NOMO-1 treated with dmso at 0.1 percent for 144 hours (cell line): ENCODE results near the gene NOX4.
"Not testable (repeated sequence)": the region's sequence is repeated elsewhere in the genome, so short reads cannot be mapped to it uniquely, and the experiment has no call there.

ENCODE experiments used
- DNase-seq: peaks from one replicate; lab custom pipeline; 2025; ENCODE audit not compliant: unreplicated experiment; lab: John Stamatoyannopoulos, UW

NOX4 gene

DNA sequence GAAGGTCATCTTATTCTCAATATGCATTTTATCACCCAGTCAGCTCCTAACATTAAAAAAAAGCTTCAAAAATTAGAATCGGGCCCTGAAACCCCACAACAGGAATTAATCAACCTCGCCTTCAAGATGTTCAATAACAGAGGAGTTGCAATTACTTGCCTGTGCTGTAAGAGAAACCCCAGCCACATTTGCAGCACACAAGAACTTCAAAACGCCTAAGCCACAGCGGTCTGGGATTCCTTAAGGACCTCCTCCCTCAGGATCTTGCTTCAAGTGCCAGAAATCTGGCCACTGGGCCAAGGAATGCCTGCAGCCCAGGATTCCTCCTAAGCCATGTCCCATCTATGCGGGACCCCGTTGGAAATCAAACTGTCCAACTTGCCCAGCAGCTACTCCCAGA lies 108.2 kb downstream of the NOX4 start:
- not testable (repeated sequence) for DNase-seq

DNA sequence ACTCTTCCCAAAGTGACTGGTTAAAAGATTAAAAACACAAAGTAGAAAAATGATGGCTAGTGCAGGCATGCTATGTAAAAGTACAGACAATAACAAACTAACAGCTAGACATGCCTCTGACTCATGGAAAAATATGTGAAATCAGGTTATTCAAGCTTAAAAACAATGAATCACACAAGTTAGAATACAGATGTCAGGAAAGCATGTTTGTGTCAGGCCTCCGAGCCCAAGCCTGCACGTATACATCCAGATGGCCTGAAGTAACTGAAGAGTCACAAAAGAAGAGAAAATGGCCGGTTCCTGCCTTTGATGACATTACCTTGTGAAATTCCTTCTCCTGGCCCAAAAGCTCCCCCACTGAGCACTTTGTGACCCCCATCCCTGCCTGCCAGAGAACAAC lies 110.1 kb downstream of the NOX4 start:
- no peak for DNase-seq

DNA sequence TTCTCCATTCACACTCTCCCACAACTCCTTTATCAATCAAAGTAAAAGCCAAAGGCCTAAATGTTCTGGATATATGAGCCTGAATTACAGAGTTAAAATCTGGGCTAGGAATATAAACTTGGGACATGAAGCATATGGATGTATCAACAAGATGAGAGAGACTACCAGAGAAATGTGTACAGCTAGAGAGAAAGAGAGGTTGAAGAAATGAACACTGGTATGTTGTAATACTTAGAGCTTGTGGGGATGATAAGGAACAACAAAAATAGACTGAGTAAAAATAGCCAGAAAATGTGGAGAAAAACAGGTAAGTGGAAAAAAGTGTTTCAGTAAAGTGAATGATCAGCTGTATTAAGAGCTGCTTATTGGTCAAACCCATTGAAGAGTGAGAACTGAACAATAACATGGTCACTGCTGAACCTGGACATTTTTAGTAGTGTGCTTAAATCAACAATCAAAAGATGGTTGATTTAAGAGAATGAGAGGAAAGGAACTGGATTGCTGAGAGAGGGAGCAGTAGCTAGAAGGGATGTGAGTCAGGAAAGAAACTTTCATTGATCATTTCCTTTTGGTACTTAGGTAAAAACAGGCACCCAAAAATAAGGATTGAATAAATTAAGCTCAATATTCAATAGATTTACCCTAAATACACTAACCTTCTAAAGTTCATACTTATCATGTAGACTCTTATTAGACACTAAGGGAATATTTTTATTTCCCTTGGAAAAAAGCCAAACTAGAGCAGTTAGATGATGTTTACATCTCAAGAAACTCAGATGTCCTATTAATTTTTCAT lies 111.0 kb downstream of the NOX4 start:
- not testable (repeated sequence) for DNase-seq

DNA sequence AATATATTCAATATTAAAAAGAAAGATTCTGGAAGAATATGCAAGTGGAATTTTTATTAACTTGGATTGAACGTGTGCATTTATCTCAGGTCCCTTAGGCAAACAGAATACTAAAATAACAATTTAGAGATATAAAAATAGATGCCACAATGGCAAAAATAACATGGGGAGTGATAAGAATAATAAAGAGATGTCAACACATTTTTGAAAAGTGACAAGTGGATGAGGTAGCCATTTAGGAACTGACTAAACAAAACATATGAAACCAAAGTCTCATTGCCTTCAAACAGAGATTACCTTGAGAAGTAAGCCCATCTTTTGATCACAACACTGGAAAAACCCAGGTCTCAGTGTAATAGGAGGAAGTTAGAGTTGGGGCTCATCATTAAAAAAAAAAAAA lies 112.2 kb downstream of the NOX4 start:
- not testable (repeated sequence) for DNase-seq

DNA sequence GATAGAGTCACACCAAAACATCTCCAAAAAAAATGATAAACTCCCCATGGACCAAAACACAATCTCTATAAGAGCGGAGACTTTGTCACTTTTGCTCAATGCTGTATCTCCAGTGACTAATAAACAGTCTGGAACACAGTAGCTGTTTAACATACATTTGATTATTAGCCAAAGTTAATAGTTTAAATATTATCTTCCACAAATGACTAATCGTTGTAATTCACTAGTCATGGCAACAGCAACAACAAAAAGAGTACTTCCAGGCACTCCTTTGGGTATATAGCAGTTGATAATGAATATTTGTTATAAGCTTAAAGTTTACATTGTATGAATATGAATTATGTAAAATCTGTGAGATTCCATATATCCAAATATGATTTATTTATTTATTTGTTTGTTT lies 121.8 kb downstream of the NOX4 start:
- not testable (repeated sequence) for DNase-seq

DNA sequence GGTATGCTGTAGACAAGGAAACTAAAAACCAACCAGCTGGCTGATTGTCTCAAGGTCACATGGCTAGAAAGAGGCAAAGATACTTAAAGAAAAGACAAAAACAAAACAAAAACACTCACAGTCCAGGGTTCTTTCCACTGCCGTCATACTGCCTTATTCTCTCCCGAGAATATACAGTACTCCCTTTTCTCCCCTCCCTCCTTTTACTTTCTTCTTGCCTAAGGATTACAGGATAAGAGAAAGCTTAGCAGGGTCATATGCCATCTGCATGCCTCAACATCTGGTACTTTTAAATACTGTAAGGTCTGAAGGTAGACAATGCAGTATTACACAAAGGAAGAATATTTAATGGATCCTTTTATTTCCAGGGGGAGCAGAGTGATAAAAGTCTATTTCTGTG lies 126.3 kb downstream of the NOX4 start:
- not testable (repeated sequence) for DNase-seq

DNA sequence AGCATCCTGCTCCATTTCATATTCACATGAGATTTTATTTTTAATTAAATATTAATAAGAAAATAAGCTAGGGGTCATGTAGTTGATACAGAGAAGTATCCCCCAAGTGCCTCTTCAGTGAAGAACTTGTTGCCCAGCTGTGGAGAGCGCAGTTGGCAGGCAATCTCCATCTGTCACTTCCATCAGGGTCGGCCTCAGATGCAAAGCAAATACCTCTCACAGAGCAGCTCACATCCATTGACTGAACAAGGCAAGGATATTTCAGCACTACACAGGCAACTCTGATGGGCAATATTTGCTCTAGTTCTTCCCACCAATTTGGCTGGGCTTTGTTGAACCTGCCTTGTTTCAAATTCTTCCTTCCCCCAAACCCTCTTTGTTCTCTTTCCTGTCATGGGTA lies 129.4 kb downstream of the NOX4 start:
- DNase-seq = no peak

DNA sequence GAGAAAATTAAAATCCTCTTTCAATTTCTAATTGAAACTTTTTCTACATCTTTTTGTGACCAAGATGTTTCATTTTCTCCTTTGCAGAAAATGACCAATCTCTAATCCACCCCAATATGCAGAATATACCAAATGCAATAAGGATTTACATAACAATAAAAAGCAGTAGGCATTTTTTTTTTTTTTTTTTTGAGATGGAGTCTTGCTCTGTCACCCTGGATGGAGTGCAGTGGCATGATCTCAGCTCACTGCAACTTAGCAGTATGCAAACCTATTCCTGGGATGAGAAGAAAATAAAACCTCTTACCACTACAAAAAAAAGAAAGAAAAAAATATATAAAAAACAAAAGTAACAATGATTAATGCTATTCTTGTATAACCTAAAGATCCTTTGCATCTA lies 132.0 kb downstream of the NOX4 start:
- not testable (repeated sequence) for DNase-seq

DNA sequence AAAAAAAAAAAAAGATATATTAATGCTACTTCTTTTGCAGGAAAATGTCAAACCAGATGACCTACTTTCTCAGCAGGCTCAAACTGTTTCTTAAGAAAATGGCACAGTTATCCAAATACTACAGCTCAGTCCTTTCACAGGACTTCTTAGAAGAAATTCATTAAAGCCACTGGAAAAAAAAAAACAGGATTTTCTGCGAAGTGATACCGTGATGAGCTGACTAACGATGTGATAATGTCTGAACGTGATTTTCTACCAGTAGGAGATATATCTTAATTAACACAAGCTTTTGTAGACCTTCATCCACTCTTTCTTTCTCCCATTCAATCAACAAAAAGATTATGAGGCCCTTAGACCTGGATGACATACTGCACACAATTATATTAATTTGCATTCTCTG lies 132.4 kb downstream of the NOX4 start:
- no peak for DNase-seq

DNA sequence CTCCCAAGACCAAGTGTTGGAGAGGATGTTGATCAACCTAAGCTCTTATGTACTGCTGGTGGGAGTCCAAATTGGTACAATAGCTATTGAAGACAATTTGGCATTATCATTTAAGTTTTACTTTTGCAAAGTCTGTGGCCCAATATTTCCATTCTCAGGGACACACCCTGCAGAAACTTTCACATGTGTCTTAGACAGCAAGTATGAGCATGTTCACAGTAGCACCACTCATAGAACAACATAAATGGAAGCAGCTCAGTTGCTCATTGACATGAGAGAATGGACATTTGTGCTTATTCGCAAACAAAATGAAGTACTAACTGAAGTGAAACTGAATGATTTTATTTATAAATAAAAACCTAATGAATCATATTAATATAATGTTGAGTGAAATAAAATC lies 135.5 kb downstream of the NOX4 start:
- DNase-seq = no peak

DNA sequence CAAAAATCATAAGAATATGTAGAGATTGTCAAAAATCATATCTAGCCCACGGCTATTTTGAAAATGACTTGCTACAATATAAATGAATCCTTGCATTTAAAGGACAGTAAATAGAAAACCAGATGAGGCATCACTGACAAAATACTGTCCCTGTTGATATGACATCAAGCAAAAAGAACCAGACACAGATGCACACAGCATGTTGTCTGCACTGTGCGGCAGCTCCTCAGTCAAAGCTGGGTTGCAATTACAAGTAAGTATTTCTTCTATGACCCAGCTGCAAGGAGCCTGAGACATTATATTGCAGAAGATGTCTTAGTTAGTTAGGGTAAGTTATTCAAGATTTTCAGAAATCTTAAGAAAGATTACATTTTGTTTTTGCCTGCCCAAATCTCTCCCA lies 136.7 kb downstream of the NOX4 start:
- not testable (repeated sequence) for DNase-seq

DNA sequence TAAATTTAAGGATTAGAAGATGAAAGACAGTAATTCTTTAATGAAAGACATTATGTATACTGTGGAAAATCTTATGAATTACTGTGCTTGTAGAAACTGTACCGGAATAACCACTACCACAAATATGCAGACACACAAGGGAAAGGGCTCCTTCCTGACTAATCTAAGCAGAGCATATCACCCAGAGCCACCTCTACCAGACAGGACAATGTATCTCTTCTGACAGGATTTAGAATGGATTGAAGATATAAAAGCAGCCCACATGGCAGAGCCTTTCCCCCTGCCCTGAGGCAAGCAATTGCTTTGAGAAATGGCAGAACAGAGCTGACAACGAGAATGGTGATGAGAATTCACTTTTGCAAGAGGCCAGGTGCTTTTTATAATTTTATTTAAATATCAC lies 144.1 kb downstream of the NOX4 start:
- DNase-seq = no peak

DNA sequence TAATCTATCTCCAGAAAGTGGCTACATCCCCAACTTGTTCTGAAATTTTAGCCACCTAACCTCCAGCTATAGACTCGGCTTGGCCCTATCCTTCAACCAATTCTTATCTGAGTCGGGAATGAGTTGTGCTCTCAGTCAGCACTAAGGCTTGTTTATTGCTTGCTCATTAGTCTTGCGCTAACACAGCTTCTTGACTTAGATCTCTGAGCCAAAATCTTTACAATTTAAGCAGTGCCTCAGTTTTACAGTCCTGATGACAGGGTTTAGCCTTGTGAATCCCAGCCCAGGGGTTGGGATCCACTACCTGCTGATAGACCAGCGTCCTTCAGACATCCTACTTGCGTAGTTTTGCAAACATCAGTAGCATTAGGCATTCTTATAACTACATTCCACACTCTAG lies 144.6 kb downstream of the NOX4 start:
- no peak for DNase-seq

DNA sequence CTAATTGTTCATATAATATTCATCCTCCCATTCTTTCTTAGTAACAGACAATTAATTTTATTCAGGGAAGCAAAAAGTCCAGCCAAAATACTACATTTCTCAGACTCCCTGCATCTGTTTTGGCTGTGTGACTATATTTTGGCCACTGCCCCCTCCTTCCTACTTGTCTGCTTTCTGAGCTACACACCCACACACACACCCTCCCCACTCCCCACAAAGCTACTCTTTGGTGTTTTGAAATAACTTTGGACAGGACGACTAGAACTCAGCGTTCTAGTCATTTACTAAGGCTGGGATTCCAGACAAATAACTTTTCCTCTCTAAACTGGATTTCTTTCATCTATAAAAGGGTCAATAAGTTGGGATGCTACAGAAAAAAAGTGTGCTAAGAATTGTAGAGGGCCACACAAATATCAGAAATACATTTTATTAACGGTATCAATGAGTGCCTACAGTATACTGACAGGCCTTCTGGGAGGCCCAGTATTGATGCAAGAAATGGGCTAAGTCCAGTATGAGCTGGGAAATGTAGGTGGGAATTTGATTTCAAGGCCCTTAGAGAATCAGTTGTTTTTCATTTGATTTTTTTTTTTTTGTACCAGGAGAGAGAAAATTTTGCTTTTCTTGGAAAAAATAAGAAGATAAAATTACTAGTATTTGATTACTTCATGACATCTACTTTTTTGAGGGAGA lies 148.1 kb downstream of the NOX4 start:
- DNase-seq = not testable (repeated sequence)

DNA sequence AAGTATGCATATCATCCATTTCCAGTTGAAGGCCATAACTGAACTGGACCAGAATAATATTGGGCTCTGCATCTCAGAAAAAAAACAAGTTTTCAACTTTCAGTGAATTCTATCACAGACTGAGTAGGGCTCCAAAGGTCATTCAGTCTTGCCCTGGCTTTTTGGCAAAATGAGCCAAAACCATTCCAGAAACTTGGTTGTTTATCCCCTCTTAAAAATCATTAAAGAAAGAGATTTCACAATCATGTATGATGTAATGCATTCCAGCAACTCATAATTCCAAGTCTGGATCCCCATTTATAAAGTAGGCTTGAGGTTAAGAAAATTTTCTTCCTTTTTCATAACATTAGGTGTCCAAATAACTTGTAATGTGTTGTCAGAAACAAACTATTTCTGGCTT lies 150.7 kb downstream of the NOX4 start:
- DNase-seq = not testable (repeated sequence)

DNA sequence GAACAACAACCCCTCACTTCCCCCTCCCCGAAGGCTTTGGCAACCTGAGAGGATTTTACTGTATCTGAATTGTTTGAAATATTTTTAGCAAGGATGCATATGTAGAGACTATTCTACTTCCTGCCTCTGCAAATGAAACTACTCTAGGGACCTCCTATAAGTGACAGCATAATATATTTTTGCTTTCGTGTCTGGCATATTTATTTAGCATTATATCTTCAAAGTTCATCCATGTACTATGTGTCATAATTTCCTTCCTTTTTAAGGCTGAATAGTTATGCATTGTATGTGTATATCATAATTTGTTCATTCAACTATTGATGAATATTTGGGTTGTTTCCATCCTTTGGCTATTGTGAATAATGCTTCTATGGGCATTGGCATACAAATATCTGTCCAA lies 153.1 kb downstream of the NOX4 start:
- not testable (repeated sequence) for DNase-seq

DNA sequence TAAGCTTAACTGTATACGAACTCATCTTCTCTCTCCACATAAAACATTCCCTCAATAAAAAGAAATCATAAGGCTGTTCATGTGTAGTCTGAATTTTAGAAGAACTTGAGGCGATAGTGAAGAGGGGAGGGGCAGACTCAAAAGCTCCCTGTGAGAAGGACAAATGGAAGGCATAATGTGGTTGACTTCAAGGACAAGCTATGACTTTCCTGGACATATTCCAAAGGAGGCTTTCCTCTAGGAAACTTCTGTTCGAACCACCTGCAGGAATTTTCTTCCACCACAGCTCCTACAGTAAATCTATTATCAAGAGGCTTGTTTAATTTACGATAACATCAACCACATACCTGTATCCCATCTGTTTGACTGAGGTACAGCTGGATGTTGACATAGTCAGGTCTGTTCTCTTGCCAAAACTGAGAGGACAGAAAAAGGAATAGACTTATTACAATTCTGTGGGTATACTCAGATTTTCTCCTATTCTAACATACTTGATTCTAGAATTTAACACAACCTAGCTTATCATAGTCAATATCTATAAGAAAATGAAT lies 154.0 kb downstream of the NOX4 start:
- DNase-seq = not testable (repeated sequence)

DNA sequence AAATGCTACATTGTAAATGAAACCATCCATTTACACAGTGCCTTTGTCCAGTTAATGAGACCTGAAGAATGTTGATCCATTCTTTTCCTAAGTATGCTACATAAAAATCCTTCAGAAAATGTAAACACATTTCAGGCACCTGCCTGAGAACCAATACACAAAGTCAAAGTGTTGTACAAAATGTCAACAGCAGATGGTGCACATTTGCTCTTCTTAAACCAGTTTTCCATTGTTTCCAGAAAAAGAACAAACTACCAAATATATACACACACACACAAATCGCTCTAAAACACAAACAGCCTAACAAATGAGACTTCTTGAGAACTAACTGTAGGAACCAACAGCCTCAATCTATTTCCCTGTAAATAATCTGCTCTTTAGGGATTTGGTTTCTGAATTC lies 157.5 kb downstream of the NOX4 start:
- DNase-seq = not testable (repeated sequence)

DNA sequence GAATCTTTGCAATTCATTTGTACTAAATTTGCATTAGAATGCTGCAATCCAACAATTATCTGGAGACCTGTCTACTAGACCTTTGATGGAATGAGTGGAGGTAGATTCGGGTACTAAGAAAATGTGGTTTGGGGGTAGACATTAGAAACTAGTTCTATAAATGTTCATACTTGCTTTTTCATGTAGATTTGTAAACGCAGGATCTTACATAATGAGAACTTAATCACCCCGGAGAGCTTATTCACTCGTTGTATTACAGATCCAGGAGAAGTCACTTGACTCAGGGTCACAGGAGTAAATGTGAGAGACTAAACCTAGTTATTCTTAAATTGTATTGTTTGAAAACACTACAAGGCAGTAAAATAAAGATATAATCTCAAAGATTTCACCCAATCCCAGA lies 159.2 kb downstream of the NOX4 start:
- not testable (repeated sequence) for DNase-seq

DNA sequence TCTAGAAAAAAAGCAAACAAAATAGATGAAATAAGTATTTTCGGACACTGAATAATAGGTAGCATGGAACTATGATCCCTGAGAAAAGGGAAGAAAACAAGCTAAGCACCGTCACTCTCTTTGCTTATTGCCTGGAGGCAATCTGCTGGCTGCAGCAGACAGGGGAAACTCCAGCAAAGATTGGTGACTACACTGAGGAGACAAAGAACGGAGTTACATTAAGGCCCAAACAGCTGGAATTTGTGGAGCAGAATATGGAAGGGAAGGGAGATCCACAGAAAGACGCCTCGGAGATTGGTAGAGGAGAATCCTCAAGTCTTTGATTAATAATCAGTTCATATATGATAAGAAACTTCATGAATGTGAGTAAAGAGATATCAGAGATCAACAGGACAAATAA lies 163.3 kb downstream of the NOX4 start:
- no peak for DNase-seq

DNA sequence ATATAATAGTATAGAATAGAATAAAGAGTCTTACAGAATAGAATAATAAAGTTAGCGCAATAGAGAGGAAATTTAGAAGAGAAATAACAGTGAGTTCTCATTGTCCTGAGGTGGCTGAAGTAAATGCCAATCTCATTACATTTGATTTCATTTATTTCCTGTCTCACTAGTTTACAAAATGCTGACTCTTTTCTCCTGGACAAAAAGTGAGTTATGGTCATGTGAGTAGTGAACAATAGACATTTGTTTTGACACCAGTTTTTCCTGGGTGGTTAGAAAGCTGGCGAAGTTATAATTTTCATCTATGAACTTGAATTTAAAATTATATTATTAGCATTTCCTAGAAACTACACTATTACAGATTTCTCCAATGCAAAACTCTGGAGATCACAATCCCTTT lies 169.8 kb downstream of the NOX4 start:
- DNase-seq = no peak

DNA sequence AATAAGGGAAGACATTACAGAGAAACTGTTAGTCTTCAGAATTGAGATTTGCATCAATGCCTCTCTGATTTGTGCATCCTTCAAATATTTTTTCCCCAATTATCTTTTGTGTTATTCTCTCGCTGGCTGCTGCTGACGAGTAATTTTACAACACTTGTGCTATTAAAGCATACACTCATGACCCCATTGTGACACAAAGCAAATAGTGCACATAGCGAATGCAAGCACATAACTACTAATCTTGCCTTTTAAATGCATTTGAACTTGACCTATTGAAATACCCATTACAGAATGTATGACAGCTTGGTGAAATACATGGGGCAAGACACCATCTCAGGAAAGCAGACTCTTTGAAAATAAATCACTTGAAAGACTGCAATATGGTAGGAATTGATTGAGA lies 180.6 kb downstream of the NOX4 start:
- DNase-seq = not testable (repeated sequence)
